ENCODE data around the gene PLEKHH1. TPM values are rescaled to one million over a fixed set of nuclear protein-coding genes. Genes with fewer than 3 reads are reported as not detected.

PLEKHH1 gene
- total RNA-seq, 1 experiment from 2014 or later = 27.6 TPM

DNA sequence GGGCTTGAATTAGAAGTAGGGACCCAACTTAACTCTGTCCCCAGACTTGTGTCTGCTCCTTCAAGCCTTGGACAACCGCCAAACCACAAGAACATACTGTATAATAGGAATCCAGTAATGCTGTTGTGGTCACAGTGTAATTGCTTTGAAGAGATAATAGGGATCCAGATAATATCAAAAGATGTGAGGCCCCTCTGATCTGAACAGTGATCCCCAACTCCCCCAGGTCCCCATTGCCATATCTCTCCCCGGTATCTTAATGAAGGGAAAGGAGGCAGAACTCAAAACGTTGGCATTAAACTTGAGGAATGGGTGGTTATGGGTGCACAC, 8.5 kb upstream of the PLEKHH1 start:
- H3K4me1 ChIP-seq (ENCODE audit: control insufficient read depth in 1 of 2, insufficient read depth in 2 of 2, low read length in 2 of 2) = peaks cover 0 to 11% of the 10 kb centered on the region in 2 experiments; a peak in 2 of 4 replicates
- no peak overlapping the region for H3K4me2 ChIP-seq (ENCODE audit: low read length)
- ATAC-seq = no peak
- TF ChIP-seq EGR1 (IDR thresholded peaks at IDR 0.05; ENCODE audit: low read depth) (no peak), SIN3A (IDR thresholded peaks at IDR 0.05; ENCODE audit: low read depth) (no peak), SRF (IDR thresholded peaks at IDR 0.05; ENCODE audit: low read depth) (no peak), ZFX (IDR thresholded peaks at IDR 0.05) (no peak), EZH2phosphoT487 (IDR thresholded peaks at IDR 0.05; ENCODE audit: borderline replicate concordance) (no peak), FOSL1 (IDR thresholded peaks at IDR 0.05; ENCODE audit: low read depth) (no peak), RAD21 (IDR thresholded peaks at IDR 0.05; ENCODE audit: low read depth) (no peak), POLR2A (IDR thresholded peaks at IDR 0.05; ENCODE audit: borderline replicate concordance, extremely low read depth, insufficient read depth, insufficient read length) (no peak), EZH2 (IDR thresholded peaks at IDR 0.05) (no peak), ZNF274 (IDR thresholded peaks at IDR 0.05; ENCODE audit: low read depth, low read length) (no peak), YY1 (IDR thresholded peaks at IDR 0.05; ENCODE audit: extremely low read depth, insufficient replicate concordance, low read depth, low read length) (no peak), CBX3 (IDR thresholded peaks at IDR 0.05; ENCODE audit: low read depth) (no peak), CEBPB (IDR thresholded peaks at IDR 0.05; ENCODE audit: low read depth) (no peak)
- TF ChIP-seq, protein P1, sequence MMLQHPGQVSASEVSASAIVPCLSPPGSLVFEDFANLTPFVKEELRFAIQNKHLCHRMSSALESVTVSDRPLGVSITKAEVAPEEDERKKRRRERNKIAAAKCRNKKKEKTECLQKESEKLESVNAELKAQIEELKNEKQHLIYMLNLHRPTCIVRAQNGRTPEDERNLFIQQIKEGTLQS (IDR thresholded peaks at IDR 0.05) = no peak
- TF ChIP-seq, protein P2, sequence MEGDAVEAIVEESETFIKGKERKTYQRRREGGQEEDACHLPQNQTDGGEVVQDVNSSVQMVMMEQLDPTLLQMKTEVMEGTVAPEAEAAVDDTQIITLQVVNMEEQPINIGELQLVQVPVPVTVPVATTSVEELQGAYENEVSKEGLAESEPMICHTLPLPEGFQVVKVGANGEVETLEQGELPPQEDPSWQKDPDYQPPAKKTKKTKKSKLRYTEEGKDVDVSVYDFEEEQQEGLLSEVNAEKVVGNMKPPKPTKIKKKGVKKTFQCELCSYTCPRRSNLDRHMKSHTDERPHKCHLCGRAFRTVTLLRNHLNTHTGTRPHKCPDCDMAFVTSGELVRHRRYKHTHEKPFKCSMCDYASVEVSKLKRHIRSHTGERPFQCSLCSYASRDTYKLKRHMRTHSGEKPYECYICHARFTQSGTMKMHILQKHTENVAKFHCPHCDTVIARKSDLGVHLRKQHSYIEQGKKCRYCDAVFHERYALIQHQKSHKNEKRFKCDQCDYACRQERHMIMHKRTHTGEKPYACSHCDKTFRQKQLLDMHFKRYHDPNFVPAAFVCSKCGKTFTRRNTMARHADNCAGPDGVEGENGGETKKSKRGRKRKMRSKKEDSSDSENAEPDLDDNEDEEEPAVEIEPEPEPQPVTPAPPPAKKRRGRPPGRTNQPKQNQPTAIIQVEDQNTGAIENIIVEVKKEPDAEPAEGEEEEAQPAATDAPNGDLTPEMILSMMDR (IDR thresholded peaks at IDR 0.05 in 2 of 3, conservative IDR thresholded peaks at IDR 0.05 in 1 of 3; ENCODE audit: borderline replicate concordance in 1 of 3, insufficient read depth in 1 of 3, low read depth in 2 of 3, low read length in 2 of 3) = no peak
- TF ChIP-seq, protein P3, sequence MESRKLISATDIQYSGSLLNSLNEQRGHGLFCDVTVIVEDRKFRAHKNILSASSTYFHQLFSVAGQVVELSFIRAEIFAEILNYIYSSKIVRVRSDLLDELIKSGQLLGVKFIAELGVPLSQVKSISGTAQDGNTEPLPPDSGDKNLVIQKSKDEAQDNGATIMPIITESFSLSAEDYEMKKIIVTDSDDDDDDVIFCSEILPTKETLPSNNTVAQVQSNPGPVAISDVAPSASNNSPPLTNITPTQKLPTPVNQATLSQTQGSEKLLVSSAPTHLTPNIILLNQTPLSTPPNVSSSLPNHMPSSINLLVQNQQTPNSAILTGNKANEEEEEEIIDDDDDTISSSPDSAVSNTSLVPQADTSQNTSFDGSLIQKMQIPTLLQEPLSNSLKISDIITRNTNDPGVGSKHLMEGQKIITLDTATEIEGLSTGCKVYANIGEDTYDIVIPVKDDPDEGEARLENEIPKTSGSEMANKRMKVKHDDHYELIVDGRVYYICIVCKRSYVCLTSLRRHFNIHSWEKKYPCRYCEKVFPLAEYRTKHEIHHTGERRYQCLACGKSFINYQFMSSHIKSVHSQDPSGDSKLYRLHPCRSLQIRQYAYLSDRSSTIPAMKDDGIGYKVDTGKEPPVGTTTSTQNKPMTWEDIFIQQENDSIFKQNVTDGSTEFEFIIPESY (IDR thresholded peaks at IDR 0.05; ENCODE audit: extremely low read depth, insufficient replicate concordance, low read length) = no peak
- TF ChIP-seq, protein P4, sequence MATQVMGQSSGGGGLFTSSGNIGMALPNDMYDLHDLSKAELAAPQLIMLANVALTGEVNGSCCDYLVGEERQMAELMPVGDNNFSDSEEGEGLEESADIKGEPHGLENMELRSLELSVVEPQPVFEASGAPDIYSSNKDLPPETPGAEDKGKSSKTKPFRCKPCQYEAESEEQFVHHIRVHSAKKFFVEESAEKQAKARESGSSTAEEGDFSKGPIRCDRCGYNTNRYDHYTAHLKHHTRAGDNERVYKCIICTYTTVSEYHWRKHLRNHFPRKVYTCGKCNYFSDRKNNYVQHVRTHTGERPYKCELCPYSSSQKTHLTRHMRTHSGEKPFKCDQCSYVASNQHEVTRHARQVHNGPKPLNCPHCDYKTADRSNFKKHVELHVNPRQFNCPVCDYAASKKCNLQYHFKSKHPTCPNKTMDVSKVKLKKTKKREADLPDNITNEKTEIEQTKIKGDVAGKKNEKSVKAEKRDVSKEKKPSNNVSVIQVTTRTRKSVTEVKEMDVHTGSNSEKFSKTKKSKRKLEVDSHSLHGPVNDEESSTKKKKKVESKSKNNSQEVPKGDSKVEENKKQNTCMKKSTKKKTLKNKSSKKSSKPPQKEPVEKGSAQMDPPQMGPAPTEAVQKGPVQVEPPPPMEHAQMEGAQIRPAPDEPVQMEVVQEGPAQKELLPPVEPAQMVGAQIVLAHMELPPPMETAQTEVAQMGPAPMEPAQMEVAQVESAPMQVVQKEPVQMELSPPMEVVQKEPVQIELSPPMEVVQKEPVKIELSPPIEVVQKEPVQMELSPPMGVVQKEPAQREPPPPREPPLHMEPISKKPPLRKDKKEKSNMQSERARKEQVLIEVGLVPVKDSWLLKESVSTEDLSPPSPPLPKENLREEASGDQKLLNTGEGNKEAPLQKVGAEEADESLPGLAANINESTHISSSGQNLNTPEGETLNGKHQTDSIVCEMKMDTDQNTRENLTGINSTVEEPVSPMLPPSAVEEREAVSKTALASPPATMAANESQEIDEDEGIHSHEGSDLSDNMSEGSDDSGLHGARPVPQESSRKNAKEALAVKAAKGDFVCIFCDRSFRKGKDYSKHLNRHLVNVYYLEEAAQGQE (IDR thresholded peaks at IDR 0.05; ENCODE audit: low read depth) = no peak
- no peaks in the 10 kb centered on the region for H3K9me3 ChIP-seq (ENCODE audit: control insufficient read depth in 1 of 2, insufficient read depth in 1 of 2, low read depth in 1 of 2, low read length in 2 of 2)
- RAD21 ChIA-PET (ENCODE audit: low non-redundant PET in 1 of 2, low total read pairs in 2 of 2, uncharacterized antibody in 2 of 2, unreplicated experiment in 2 of 2) = no interaction called here
- no peaks in the 10 kb centered on the region for H3K9me2 ChIP-seq (ENCODE audit: insufficient read depth)
- no peaks in the 10 kb centered on the region for H3K79me2 ChIP-seq (ENCODE audit: insufficient read depth, low read length)
- H4K20me1 ChIP-seq (ENCODE audit: insufficient read depth) = no peaks in the 10 kb centered on the region
- H3K36me3 ChIP-seq (ENCODE audit: control insufficient read depth in 1 of 2, insufficient read depth in 2 of 2, low read length in 2 of 2) = no peaks in the 10 kb centered on the region
- no peak overlapping the region for H3K27ac ChIP-seq (ENCODE audit: low read depth, low read length)
- CTCF ChIA-PET = interaction anchor here (1.0 to 1.5 kb wide), 3 partner anchors 9 to 180 kb away, joined by 3 to 6 read pairs (median 4); partner anchors contain the start of gene PLEKHH1
- BruUV-seq (replicated peaks) = no TSS peak
- no peak overlapping the region for H2AFZ ChIP-seq (ENCODE audit: low read depth, low read length, poor library complexity, severe bottlenecking)
- POLR2A ChIA-PET = no interaction called here
- H3K9ac ChIP-seq (ENCODE audit: low read length) = no peak overlapping the region
- intact Hi-C loops (cut with micrococcal nuclease) = no loop called here
- no peak overlapping the region for H3K4me3 ChIP-seq (replicated peaks in 1 of 2; ENCODE audit: low read depth in 1 of 2, low read length in 2 of 2)
- peaks cover 29% of the 10 kb centered on the region; the same call in 1 of the 2 replicates for H3K27me3 ChIP-seq (ENCODE audit: insufficient read depth, low read length)
- DNase-seq (ENCODE audit: low read depth, low spot score) = no peak
